ENCODE measurements around the gene THSD7B. TPM values are rescaled to one million over a fixed set of nuclear protein-coding genes. Genes with fewer than 3 reads are reported as not detected.

Gene THSD7B
- total RNA-seq, 1 experiment from 2014 or later, result under 0.01 TPM

- peaks cover 8% of the 10 kb centered on the region for H3F3A ChIP-seq (ENCODE audit: low read length, unreplicated experiment)
- TF ChIP-seq EZH2phosphoT487 (IDR thresholded peaks at IDR 0.05; ENCODE audit: borderline replicate concordance, low read length), result no peak
- TF ChIP-seq CTCF (conservative IDR thresholded peaks at IDR 0.05; ENCODE audit: low read depth, low read length), result no peak
- TF ChIP-seq EZH2 (IDR thresholded peaks at IDR 0.05; ENCODE audit: low read length, unreplicated experiment), result no peak
- H3K36me3 ChIP-seq (ENCODE audit: low read depth, low read length), result no peaks in the 10 kb centered on the region
- H3K79me2 ChIP-seq (ENCODE audit: low read length), result no peaks in the 10 kb centered on the region
- no peak overlapping the region for H3K9ac ChIP-seq (ENCODE audit: low read length)
- no peaks in the 10 kb centered on the region for H3K9me2 ChIP-seq (replicated peaks; ENCODE audit: low read length)
- H3K27ac ChIP-seq (ENCODE audit: low read length), result peak overlapping the region; percentile 22; the same call in 1 of the 2 replicates
- H4K20me1 ChIP-seq (ENCODE audit: low read length), result no peaks in the 10 kb centered on the region
- no peaks in the 10 kb centered on the region for H3K9me3 ChIP-seq (ENCODE audit: low read length)
- H3K4me2 ChIP-seq (ENCODE audit: low read length), result peak overlapping the region; percentile 25; the same call in 1 of the 2 replicates
- no peak overlapping the region for H3K4me3 ChIP-seq (ENCODE audit: low read length)
- H2AFZ ChIP-seq (ENCODE audit: low read length), result no peak overlapping the region
- BruUV-seq (replicated peaks), result no TSS peak
- peak; percentile 81 for DNase-seq
- ATAC-seq, result peak; percentile 69
- intact Hi-C loops (cut with micrococcal nuclease), result no loop called here
- CTCF ChIA-PET, result no interaction called here
- H3K27me3 ChIP-seq (ENCODE audit: low read length), result no peaks in the 10 kb centered on the region
- H3K4me1 ChIP-seq (ENCODE audit: insufficient read depth, low read length), result peaks cover 52% of the 10 kb centered on the region
- POLR2A ChIA-PET (ENCODE audit: unreplicated experiment), result no interaction called here
These were observed 487.6 kb downstream of the THSD7B start for GRCh38 chr2:137252934-137253333.

GRCh38 chr2:137254052-137254451 lies 488.7 kb downstream of the THSD7B start:
- peak overlapping the region; percentile 13 for H3K4me2 ChIP-seq (ENCODE audit: low read length)
- CTCF ChIA-PET, result no interaction called here
- intact Hi-C loops (cut with micrococcal nuclease), result no loop called here

More at GRCh38 chr2:137254052-137254451, 488.7 kb downstream of the THSD7B start:
- Histone ChIP-seq H3K36me3 (ENCODE audit: low read depth, low read length) (no peaks in the 10 kb centered on the region), H3F3A (ENCODE audit: low read length, unreplicated experiment) (peaks cover 8% of the 10 kb centered on the region), H3K4me3 (ENCODE audit: low read length) (no peak overlapping the region), H3K9me3 (ENCODE audit: low read length) (no peaks in the 10 kb centered on the region), H3K27me3 (ENCODE audit: low read length) (no peaks in the 10 kb centered on the region), H2AFZ (ENCODE audit: low read length) (no peak overlapping the region), H4K20me1 (ENCODE audit: low read length) (no peaks in the 10 kb centered on the region), H3K27ac (ENCODE audit: low read length) (no peak overlapping the region), H3K9ac (ENCODE audit: low read length) (no peak overlapping the region), H3K9me2 (replicated peaks; ENCODE audit: low read length) (no peaks in the 10 kb centered on the region), H3K4me1 (ENCODE audit: insufficient read depth, low read length) (peaks cover 52% of the 10 kb centered on the region), H3K79me2 (ENCODE audit: low read length) (no peaks in the 10 kb centered on the region)
- BruUV-seq (replicated peaks), result no TSS peak
- no peak for ATAC-seq
- POLR2A ChIA-PET (ENCODE audit: unreplicated experiment), result no interaction called here
- TF ChIP-seq EZH2 (IDR thresholded peaks at IDR 0.05; ENCODE audit: low read length, unreplicated experiment) (no peak), EZH2phosphoT487 (IDR thresholded peaks at IDR 0.05; ENCODE audit: borderline replicate concordance, low read length) (no peak), CTCF (conservative IDR thresholded peaks at IDR 0.05; ENCODE audit: low read depth, low read length) (no peak)
- peak; percentile 42 for DNase-seq

All from PC-3 (cell line).